ENCODE measurements around the gene PYY. TPM values are rescaled to one million over a fixed set of nuclear protein-coding genes. Genes with fewer than 3 reads are reported as not detected.

Gene PYY
- total RNA-seq, 4 donors from 2014 or later, result not detected

DNA sequence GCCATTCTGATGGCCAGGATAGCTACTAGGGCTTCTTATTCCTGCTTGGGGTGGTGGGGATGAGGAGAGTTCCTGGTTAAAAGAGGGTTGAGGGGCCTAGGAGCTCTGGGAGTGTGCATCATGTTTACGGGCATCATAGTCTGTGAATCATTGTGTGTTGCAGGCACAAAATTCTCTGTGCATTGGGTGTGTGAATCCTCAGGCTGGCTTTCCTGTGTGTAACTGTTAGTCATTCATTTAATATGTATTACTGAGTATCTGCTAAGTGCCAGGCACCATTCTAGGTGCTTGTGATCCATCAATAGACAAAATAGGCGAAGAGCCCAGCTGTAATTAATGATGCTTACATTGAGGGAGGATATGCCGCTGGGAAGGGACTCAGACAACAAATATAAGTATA, 17.3 kb downstream of the PYY start:
- TF ChIP-seq, protein P1, sequence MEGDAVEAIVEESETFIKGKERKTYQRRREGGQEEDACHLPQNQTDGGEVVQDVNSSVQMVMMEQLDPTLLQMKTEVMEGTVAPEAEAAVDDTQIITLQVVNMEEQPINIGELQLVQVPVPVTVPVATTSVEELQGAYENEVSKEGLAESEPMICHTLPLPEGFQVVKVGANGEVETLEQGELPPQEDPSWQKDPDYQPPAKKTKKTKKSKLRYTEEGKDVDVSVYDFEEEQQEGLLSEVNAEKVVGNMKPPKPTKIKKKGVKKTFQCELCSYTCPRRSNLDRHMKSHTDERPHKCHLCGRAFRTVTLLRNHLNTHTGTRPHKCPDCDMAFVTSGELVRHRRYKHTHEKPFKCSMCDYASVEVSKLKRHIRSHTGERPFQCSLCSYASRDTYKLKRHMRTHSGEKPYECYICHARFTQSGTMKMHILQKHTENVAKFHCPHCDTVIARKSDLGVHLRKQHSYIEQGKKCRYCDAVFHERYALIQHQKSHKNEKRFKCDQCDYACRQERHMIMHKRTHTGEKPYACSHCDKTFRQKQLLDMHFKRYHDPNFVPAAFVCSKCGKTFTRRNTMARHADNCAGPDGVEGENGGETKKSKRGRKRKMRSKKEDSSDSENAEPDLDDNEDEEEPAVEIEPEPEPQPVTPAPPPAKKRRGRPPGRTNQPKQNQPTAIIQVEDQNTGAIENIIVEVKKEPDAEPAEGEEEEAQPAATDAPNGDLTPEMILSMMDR (IDR thresholded peaks at IDR 0.05), result no peak
- TF ChIP-seq POLR2AphosphoS5 (IDR thresholded peaks at IDR 0.05) (no peak), POLR2A (IDR thresholded peaks at IDR 0.05; ENCODE audit: low read depth) (no peak), EP300 (IDR thresholded peaks at IDR 0.05) (no peak)
- intact Hi-C loops (cut with DNase I), result no loop called here
- no peak for DNase-seq (ENCODE audit: extremely low spot score)
- H3K9me3 ChIP-seq, result no peaks in the 10 kb centered on the region
- peaks cover 0 to 54% (median 9%) of the 10 kb centered on the region in 4 donors for H3K27me3 ChIP-seq
- H3K27ac ChIP-seq (replicated peaks in 1 of 4), result no peak overlapping the region
- no peaks in the 10 kb centered on the region for H3K36me3 ChIP-seq
- WGBS, result 98% methylated on average over 3 of the region's 3 CpGs
- H3K4me1 ChIP-seq, result peaks cover 6 to 11% (median 9%) of the 10 kb centered on the region in 4 donors
- no peak overlapping the region for H3K4me3 ChIP-seq

DNA sequence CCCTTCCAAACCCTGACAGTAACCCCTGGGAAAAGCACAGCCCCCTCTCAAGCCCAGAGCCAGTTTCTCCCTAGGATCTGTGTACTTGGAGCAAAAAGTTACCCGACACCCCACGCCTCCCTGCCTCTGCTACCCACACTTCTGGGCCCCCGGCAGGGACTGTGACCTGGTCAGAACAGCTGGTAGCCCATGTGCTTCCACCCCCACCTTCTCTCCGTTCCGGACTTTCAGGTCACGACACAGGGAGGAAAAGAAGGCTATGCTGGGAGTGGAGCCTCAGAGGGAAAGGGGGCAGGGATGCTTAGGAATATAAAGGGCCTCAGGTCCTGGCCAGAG, 17.8 kb downstream of the PYY start:
- TF ChIP-seq EP300 (IDR thresholded peaks at IDR 0.05), result no peak
- TF ChIP-seq POLR2A (IDR thresholded peaks at IDR 0.05; ENCODE audit: low read depth), result no peak
- TF ChIP-seq, protein P1 (IDR thresholded peaks at IDR 0.05), result no peak
- Histone ChIP-seq H3K4me3 (no peak overlapping the region), H3K9me3 (no peaks in the 10 kb centered on the region), H3K36me3 (no peaks in the 10 kb centered on the region), H3K27me3 (peaks cover 0 to 59% (median 9%) of the 10 kb centered on the region in 4 donors), H3K27ac (replicated peaks in 1 of 4) (no peak overlapping the region), H3K4me1 (peaks cover 6 to 11% (median 9%) of the 10 kb centered on the region in 4 donors)
- 76% methylated on average over 6 of the region's 6 CpGs for WGBS
- intact Hi-C loops (cut with DNase I), result no loop called here
- DNase-seq (ENCODE audit: extremely low spot score), result no peak

DNA sequence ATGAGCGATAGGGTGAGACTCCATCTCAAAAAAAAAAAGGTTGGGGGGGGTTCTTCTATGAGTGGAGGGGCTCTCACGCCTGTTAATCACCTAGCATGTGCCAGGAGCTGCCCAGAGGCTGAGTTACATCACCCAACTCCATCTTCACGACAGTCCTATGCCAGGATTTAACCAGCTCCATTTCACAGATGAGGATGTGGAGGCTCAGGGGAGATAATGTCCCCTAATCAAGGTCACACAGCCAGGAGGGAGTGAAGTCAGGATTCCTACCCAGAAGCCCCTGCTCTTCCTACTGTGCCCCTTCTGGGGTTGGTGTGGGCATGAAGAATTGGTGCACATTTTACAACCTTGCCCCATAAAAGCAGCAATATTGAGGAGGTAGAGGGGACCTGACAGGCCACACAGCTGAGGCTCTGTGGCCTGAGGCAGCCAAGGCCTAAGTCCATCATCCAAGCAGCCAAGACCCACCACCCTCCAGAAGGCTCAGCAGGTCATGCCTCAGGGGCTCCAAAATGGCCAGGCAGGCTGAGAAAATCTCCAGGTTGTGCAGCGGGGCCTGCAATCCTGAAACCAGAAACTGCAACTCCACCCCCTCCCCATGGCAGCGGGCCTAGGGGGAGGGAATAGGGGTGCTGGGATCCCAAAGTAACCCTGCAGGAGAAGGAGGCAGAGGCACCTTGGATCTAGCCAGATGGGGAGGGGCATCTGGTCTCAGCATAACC, 18.4 kb downstream of the PYY start:
- Histone ChIP-seq H3K4me1 (peaks cover 6 to 11% (median 9%) of the 10 kb centered on the region in 4 donors), H3K9me3 (no peaks in the 10 kb centered on the region), H3K36me3 (no peaks in the 10 kb centered on the region), H3K27me3 (peaks cover 0 to 63% (median 9%) of the 10 kb centered on the region in 4 donors), H3K4me3 (no peak overlapping the region), H3K27ac (replicated peaks in 1 of 4) (no peak overlapping the region)
- 78% methylated on average over 3 of the region's 5 CpGs for WGBS
- TF ChIP-seq POLR2AphosphoS5 (IDR thresholded peaks at IDR 0.05), result no peak
- TF ChIP-seq, protein P1 (IDR thresholded peaks at IDR 0.05), result no peak
- no peak for TF ChIP-seq POLR2A (IDR thresholded peaks at IDR 0.05; ENCODE audit: low read depth)
- no peak for TF ChIP-seq EP300 (IDR thresholded peaks at IDR 0.05)
- intact Hi-C loops (cut with DNase I), result no loop called here
- no peak for DNase-seq (ENCODE audit: extremely low spot score)

DNA sequence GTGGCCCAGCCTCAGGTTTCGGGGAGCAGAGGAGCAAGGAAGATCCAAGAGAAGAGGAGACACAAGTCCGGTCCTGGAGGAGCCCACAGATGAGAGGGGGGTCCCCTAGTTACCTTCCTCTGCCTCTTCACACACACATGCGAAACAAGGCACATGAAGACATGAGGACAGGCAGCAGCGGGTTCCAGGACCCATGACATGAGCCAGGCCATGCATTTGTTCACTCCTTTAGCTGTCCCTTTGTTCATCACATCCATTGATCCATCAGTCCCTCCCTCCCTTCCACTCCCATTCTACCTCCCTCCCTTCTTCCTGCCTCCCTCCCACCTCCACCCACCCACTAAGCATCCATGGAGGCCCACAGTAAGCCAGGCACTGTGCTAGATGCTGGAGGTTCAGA, 20.8 kb downstream of the PYY start:
- H3K4me1 ChIP-seq, result peaks cover 2 to 4% (median 3%) of the 10 kb centered on the region in 4 donors
- peaks cover 0 to 66% (median under 1%) of the 10 kb centered on the region in 4 donors for H3K27me3 ChIP-seq
- no peaks in the 10 kb centered on the region for H3K36me3 ChIP-seq
- no peaks in the 10 kb centered on the region for H3K9me3 ChIP-seq
- H3K4me3 ChIP-seq, result no peak overlapping the region
- no peak overlapping the region for H3K27ac ChIP-seq (replicated peaks in 1 of 4)
- DNase-seq (ENCODE audit: extremely low spot score), result no peak
- TF ChIP-seq, protein P1 (IDR thresholded peaks at IDR 0.05), result no peak
- no peak for TF ChIP-seq EP300 (IDR thresholded peaks at IDR 0.05)
- TF ChIP-seq POLR2A (IDR thresholded peaks at IDR 0.05; ENCODE audit: low read depth), result no peak
- no peak for TF ChIP-seq POLR2AphosphoS5 (IDR thresholded peaks at IDR 0.05)
- intact Hi-C loops (cut with DNase I), result no loop called here
- 97% methylated on average over 4 of the region's 4 CpGs for WGBS

DNA sequence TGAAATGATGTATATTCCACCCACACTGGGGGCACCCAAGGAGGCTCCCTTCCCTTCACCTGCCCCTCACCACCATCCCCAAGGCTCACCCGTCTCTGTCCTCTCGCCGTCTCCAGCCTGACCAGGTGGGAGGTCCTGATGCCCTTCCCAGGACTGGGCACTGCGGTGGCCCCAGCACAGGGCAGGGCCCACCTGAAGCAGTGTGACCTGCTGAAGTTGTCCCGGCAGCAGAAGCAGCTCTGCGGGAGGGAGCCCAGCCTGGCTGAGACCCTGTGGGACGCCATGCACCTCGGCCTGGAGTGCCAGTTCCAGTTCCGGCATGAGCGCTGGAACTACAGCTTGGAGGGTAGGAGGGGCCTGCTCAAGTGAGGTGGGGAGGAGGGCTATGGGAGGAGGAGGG, 21.4 kb downstream of the PYY start:
- H3K4me3 ChIP-seq, result no peak overlapping the region
- H3K4me1 ChIP-seq, result peaks cover 2 to 4% (median 4%) of the 10 kb centered on the region in 4 donors
- no peaks in the 10 kb centered on the region for H3K36me3 ChIP-seq
- WGBS, result 94% methylated on average over 7 of the region's 10 CpGs
- no peak overlapping the region for H3K27ac ChIP-seq (replicated peaks in 1 of 4)
- TF ChIP-seq POLR2A (IDR thresholded peaks at IDR 0.05; ENCODE audit: low read depth) (no peak), EP300 (IDR thresholded peaks at IDR 0.05) (no peak), POLR2AphosphoS5 (IDR thresholded peaks at IDR 0.05) (no peak)
- TF ChIP-seq, protein P1 (IDR thresholded peaks at IDR 0.05), result no peak
- no peak for DNase-seq (ENCODE audit: extremely low spot score)
- H3K27me3 ChIP-seq, result peaks cover 0 to 66% (median under 1%) of the 10 kb centered on the region in 4 donors
- intact Hi-C loops (cut with DNase I), result no loop called here
- no peaks in the 10 kb centered on the region for H3K9me3 ChIP-seq

Data from esophagus muscularis mucosa (tissue), 4 donors.